ENCODE results near the gene DNMT3B. TPM values are rescaled to one million over a fixed set of nuclear protein-coding genes. Genes with fewer than 3 reads are reported as not detected.

Gene DNMT3B
- total RNA-seq, 1 donor from 2014 or later: 15.4 TPM

- peaks cover 5% of the 10 kb centered on the region for H3K36me3 Mint-ChIP-seq (ENCODE audit: insufficient read depth)
- H3K4me1 Mint-ChIP-seq (ENCODE audit: low read depth): peaks cover 5% of the 10 kb centered on the region
- no peak for DNase-seq (ENCODE audit: low spot score, unreplicated experiment)
- H3K4me3 Mint-ChIP-seq (ENCODE audit: low read depth): no peak overlapping the region
- H3K27me3 Mint-ChIP-seq: no peaks in the 10 kb centered on the region
- no peak overlapping the region for H3K27ac Mint-ChIP-seq
- no peaks in the 10 kb centered on the region for H3K9me3 Mint-ChIP-seq (ENCODE audit: low read depth)
- TF ChIP-seq CTCF (IDR thresholded peaks at IDR 0.05; ENCODE audit: unreplicated experiment): no peak
Observed at GRCh38 chr20:32806356-32806755, 44.2 kb downstream of the DNMT3B start.

GRCh38 chr20:32807706-32808105, 45.5 kb downstream of the DNMT3B start:
- DNase-seq (ENCODE audit: low spot score, unreplicated experiment): no peak

GRCh38 chr20:32808438-32808837, 46.3 kb downstream of the DNMT3B start:
- Mint-ChIP-seq H3K36me3 (ENCODE audit: insufficient read depth) (peaks cover 4% of the 10 kb centered on the region), H3K27ac (no peak overlapping the region), H3K4me3 (ENCODE audit: low read depth) (no peak overlapping the region), H3K9me3 (ENCODE audit: low read depth) (no peaks in the 10 kb centered on the region), H3K27me3 (no peaks in the 10 kb centered on the region), H3K4me1 (ENCODE audit: low read depth) (peaks cover 5% of the 10 kb centered on the region)
- TF ChIP-seq CTCF (IDR thresholded peaks at IDR 0.05; ENCODE audit: unreplicated experiment): no peak
- no peak for DNase-seq (ENCODE audit: low spot score, unreplicated experiment)

More at GRCh38 chr20:32807706-32808105, 45.5 kb downstream of the DNMT3B start:
- H3K27ac Mint-ChIP-seq: peak overlapping the region; percentile 23
- no peak overlapping the region for H3K4me3 Mint-ChIP-seq (ENCODE audit: low read depth)
- H3K27me3 Mint-ChIP-seq: no peaks in the 10 kb centered on the region
- no peak for TF ChIP-seq CTCF (IDR thresholded peaks at IDR 0.05; ENCODE audit: unreplicated experiment)
- H3K9me3 Mint-ChIP-seq (ENCODE audit: low read depth): no peaks in the 10 kb centered on the region
- peaks cover 5% of the 10 kb centered on the region for H3K36me3 Mint-ChIP-seq (ENCODE audit: insufficient read depth)
- peaks cover 5% of the 10 kb centered on the region for H3K4me1 Mint-ChIP-seq (ENCODE audit: low read depth)

GRCh38 chr20:32809907-32810306, 47.7 kb downstream of the DNMT3B start:
- TF ChIP-seq CTCF (IDR thresholded peaks at IDR 0.05; ENCODE audit: unreplicated experiment): no peak
- Mint-ChIP-seq H3K9me3 (ENCODE audit: low read depth) (no peaks in the 10 kb centered on the region), H3K4me1 (ENCODE audit: low read depth) (peaks cover 5% of the 10 kb centered on the region), H3K4me3 (ENCODE audit: low read depth) (no peak overlapping the region), H3K27me3 (no peaks in the 10 kb centered on the region), H3K36me3 (ENCODE audit: insufficient read depth) (peaks cover 4% of the 10 kb centered on the region), H3K27ac (no peak overlapping the region)
- no peak for DNase-seq (ENCODE audit: low spot score, unreplicated experiment)

GRCh38 chr20:32810941-32811340, 48.8 kb downstream of the DNMT3B start:
- Mint-ChIP-seq H3K27ac (no peak overlapping the region), H3K4me3 (ENCODE audit: low read depth) (no peak overlapping the region), H3K4me1 (ENCODE audit: low read depth) (peaks cover 5% of the 10 kb centered on the region), H3K27me3 (no peaks in the 10 kb centered on the region), H3K9me3 (ENCODE audit: low read depth) (no peaks in the 10 kb centered on the region), H3K36me3 (ENCODE audit: insufficient read depth) (peaks cover 1% of the 10 kb centered on the region)
- TF ChIP-seq CTCF (IDR thresholded peaks at IDR 0.05; ENCODE audit: unreplicated experiment): no peak
- DNase-seq (ENCODE audit: low spot score, unreplicated experiment): no peak
